ENCODE measurements around the gene NBEA.

Gene NBEA

DNA sequence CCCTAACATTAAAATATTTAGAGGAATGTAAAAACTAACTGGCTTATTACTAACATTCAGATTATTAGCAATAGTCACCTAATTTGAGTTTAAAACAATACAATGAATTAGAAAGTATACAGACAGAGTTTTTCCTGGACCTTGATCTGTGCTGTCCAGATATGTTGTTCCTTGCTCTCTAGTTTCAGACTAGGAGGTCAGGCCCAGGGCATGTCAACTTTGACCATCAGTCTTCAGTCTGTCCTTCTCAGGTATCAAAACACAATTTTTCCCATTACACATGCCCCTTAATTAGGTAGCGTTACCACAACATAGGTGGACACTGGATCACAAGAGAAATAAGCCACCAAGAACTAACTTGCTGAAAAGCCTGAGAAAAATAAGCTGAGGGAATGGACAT, 337.4 kb downstream of the NBEA start:
- no peaks in the 10 kb centered on the region for H3K9me3 ChIP-seq (ENCODE audit: control insufficient read depth, low read length)
- H3K36me3 ChIP-seq (ENCODE audit: control insufficient read depth, insufficient read depth, low read length): no peaks in the 10 kb centered on the region
- H3K27ac ChIP-seq (ENCODE audit: low read depth, low read length, severe bottlenecking): no peak overlapping the region
- H3K4me1 ChIP-seq (ENCODE audit: control insufficient read depth, insufficient read depth, low read length, poor library complexity, severe bottlenecking): no peaks in the 10 kb centered on the region
- no peak overlapping the region for H3K4me3 ChIP-seq (ENCODE audit: extremely low read depth, insufficient read depth, low read length, poor library complexity, severe bottlenecking)
- WGBS, 2 experiments (ENCODE audit: insufficient coverage in 2 of 2): 67% methylated on average over 1 of the region's 1 CpG; no CpG with 5 or more reads in 1 of the 2 experiments

DNA sequence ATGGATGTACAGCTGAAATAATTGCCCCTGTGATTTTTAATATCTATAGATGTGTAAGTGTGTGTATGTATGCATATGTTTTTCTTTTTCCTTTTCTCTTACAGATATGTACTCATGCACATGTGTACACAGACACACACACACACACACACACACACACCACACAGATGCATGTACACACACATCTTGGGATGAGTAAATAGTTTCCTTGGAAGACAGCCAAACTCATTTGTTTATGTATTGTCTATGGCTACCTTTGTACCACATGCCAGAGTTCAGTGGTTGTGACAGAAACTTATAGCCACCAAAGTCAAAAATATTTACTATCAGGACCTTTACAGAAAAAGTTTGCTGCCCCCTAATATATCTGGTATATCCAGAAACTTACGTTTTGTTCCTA, 341.8 kb downstream of the NBEA start:
- Histone ChIP-seq H3K4me3 (ENCODE audit: extremely low read depth, insufficient read depth, low read length, poor library complexity, severe bottlenecking) (no peak overlapping the region), H3K36me3 (ENCODE audit: control insufficient read depth, insufficient read depth, low read length) (no peaks in the 10 kb centered on the region), H3K4me1 (ENCODE audit: control insufficient read depth, insufficient read depth, low read length, poor library complexity, severe bottlenecking) (no peaks in the 10 kb centered on the region), H3K27ac (ENCODE audit: low read depth, low read length, severe bottlenecking) (no peak overlapping the region), H3K9me3 (ENCODE audit: control insufficient read depth, low read length) (no peaks in the 10 kb centered on the region)
- WGBS, 2 experiments (ENCODE audit: insufficient coverage in 2 of 2): no CpG with 5 or more reads among the region's 1 CpG

DNA sequence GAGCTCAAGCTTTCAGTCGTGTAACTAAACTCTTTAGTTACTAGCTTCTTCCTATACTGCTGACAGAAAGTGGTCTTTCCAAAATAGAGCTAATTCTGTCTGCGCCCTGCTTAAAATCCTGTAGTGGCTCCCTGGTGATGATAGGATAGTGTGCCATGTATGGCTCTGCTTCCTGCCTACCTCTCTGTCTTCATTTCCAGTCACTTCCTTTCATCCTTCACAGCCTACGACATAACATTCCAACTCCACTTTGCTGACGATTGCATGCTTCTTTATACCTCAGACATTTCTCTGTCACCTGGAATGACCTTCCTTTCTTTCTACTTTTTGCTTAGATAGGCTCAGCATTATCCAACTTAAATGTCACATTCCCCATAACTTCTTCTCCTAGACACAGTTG, 343.6 kb downstream of the NBEA start:
- Histone ChIP-seq H3K27ac (ENCODE audit: low read depth, low read length, severe bottlenecking) (no peak overlapping the region), H3K4me3 (ENCODE audit: extremely low read depth, insufficient read depth, low read length, poor library complexity, severe bottlenecking) (no peak overlapping the region), H3K36me3 (ENCODE audit: control insufficient read depth, insufficient read depth, low read length) (no peaks in the 10 kb centered on the region), H3K4me1 (ENCODE audit: control insufficient read depth, insufficient read depth, low read length, poor library complexity, severe bottlenecking) (no peaks in the 10 kb centered on the region), H3K9me3 (ENCODE audit: control insufficient read depth, low read length) (no peaks in the 10 kb centered on the region)
- WGBS, 2 experiments (ENCODE audit: insufficient coverage in 2 of 2): 73 to 93% methylated on average over 2 to 3 of the region's 4 CpGs

DNA sequence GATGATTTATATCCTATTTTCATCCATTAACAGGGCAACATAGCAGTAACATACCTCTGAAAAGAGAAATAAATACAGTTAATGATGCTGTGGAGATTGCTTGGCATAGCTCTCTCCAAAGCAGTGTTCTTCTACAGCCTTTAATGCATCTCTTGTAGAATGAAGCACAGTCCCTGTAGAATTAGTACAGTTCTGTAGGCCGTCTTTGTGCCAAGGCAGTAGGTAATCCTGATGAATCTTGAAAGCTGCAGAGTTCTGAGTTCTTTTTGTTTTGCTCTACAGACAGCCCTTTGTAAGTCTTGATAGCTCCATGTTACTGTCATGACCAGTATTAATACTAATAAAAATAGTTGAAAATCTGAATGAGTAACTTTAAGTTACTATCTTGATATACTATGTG, 350.3 kb downstream of the NBEA start:
- no peak overlapping the region for H3K4me3 ChIP-seq (ENCODE audit: extremely low read depth, insufficient read depth, low read length, poor library complexity, severe bottlenecking)
- H3K9me3 ChIP-seq (ENCODE audit: control insufficient read depth, low read length): no peaks in the 10 kb centered on the region
- no peak overlapping the region for H3K27ac ChIP-seq (ENCODE audit: low read depth, low read length, severe bottlenecking)
- 75 to 100% methylated on average over 1 of the region's 1 CpG for WGBS, 2 experiments (ENCODE audit: insufficient coverage in 2 of 2)
- no peaks in the 10 kb centered on the region for H3K36me3 ChIP-seq (ENCODE audit: control insufficient read depth, insufficient read depth, low read length)
- no peaks in the 10 kb centered on the region for H3K4me1 ChIP-seq (ENCODE audit: control insufficient read depth, insufficient read depth, low read length, poor library complexity, severe bottlenecking)

DNA sequence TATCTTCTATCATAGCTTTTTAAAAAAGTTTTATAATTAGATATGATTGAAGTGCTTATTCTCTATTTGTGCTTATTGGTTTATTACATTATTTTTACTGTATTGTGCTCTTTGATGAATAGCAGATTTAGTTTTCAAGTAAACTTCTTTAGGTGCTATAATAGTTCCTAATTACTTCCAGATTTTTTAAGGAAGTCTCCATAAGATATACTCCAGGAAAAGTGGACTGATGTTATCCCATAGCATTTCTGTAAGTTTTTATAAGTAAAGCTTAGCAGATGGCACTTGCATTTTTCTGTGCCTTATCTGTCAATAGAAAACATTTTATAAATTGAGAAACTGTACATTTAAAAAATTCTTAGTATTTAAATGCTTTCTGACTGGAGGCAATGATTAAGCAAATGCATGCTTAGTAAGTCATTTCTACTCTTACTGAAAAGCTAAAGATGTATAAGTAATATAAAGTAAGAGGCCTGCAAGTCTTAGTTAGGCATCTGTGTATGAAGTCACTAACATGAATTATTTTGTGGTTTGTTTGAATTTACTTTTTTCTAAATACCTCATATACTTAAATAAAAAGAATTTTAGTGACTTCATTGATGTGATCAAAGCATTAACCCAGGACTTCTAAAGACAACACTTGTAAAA, 351.6 kb downstream of the NBEA start:
- H3K36me3 ChIP-seq (ENCODE audit: control insufficient read depth, insufficient read depth, low read length): no peaks in the 10 kb centered on the region
- no peak overlapping the region for H3K27ac ChIP-seq (ENCODE audit: low read depth, low read length, severe bottlenecking)
- no peak overlapping the region for H3K4me3 ChIP-seq (ENCODE audit: extremely low read depth, insufficient read depth, low read length, poor library complexity, severe bottlenecking)
- no peaks in the 10 kb centered on the region for H3K9me3 ChIP-seq (ENCODE audit: control insufficient read depth, low read length)
- no peaks in the 10 kb centered on the region for H3K4me1 ChIP-seq (ENCODE audit: control insufficient read depth, insufficient read depth, low read length, poor library complexity, severe bottlenecking)

DNA sequence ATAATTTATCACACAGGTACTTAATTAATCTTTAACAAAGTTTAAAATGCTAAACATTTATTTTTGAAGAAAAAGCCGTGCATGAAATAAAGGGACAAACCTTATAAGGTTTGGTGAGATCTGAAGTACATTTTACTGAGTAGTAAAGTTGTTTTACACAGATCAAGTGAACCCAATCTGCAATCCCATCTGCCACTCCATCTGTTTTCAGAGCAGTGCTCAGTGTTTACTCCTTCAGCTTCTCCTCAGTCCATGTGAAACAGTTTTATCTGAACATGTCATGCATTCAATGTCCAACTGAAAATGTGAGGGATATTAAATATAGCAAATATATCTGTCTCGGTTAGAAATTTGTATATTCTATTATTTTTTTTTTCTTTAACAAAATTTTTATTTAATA, 367.6 kb downstream of the NBEA start:
- no CpG with 5 or more reads among the region's 2 CpGs for WGBS, 2 experiments (ENCODE audit: insufficient coverage in 2 of 2)
- H3K27ac ChIP-seq (ENCODE audit: low read depth, low read length, severe bottlenecking): no peak overlapping the region
- no peak overlapping the region for H3K4me3 ChIP-seq (ENCODE audit: extremely low read depth, insufficient read depth, low read length, poor library complexity, severe bottlenecking)

DNA sequence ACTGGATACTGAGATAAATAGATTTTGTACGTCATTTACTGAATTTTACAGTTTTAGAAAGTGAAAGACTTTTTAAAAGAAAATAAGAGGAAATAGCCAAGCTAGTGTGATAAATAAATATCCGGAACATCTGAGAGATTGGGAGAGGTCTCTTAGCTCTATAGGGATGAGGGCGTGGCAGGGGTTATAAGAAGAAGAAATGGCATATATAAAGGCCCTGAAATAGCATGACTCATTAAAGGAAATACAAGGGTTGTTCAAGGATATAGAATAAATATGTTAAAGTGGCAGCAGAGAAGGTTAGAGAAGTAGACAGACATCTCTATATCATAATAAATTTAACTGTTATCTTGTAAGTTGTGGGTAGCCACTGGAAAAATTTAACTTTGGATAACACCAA, 390.1 kb downstream of the NBEA start:
- Histone ChIP-seq H3K27ac (ENCODE audit: low read depth, low read length, severe bottlenecking) (no peak overlapping the region), H3K9me3 (ENCODE audit: control insufficient read depth, low read length) (no peaks in the 10 kb centered on the region), H3K4me1 (ENCODE audit: control insufficient read depth, insufficient read depth, low read length, poor library complexity, severe bottlenecking) (no peaks in the 10 kb centered on the region), H3K4me3 (ENCODE audit: extremely low read depth, insufficient read depth, low read length, poor library complexity, severe bottlenecking) (no peak overlapping the region), H3K36me3 (ENCODE audit: control insufficient read depth, insufficient read depth, low read length) (no peaks in the 10 kb centered on the region)
- WGBS, 2 experiments (ENCODE audit: insufficient coverage in 2 of 2): 83 to 100% methylated on average over 3 of the region's 3 CpGs

More for the DNA sequence above, 367.6 kb downstream of the NBEA start:
- no peaks in the 10 kb centered on the region for H3K36me3 ChIP-seq (ENCODE audit: control insufficient read depth, insufficient read depth, low read length)
- no peaks in the 10 kb centered on the region for H3K4me1 ChIP-seq (ENCODE audit: control insufficient read depth, insufficient read depth, low read length, poor library complexity, severe bottlenecking)
- H3K9me3 ChIP-seq (ENCODE audit: control insufficient read depth, low read length): no peaks in the 10 kb centered on the region

DNA sequence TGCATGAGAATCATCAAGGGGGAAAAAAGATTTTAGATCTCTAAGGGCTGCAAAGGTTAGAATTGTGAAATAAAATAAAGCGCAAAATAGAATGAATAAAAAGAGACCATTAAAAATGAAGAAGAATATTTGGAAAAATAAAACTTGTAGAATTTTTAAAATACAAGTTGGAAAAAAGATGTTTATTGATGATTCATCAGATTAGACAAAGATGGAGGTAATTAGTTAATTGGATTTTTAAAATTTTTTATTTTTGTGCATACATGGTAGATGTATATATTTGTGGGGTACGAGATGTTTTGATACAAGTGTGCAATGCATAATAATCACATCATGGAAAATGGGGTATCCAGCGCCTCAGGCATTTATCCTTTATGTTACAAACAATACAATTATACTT, 391.1 kb downstream of the NBEA start:
- Histone ChIP-seq H3K4me1 (ENCODE audit: control insufficient read depth, insufficient read depth, low read length, poor library complexity, severe bottlenecking) (no peaks in the 10 kb centered on the region), H3K9me3 (ENCODE audit: control insufficient read depth, low read length) (no peaks in the 10 kb centered on the region), H3K36me3 (ENCODE audit: control insufficient read depth, insufficient read depth, low read length) (no peaks in the 10 kb centered on the region), H3K4me3 (ENCODE audit: extremely low read depth, insufficient read depth, low read length, poor library complexity, severe bottlenecking) (no peak overlapping the region), H3K27ac (ENCODE audit: low read depth, low read length, severe bottlenecking) (no peak overlapping the region)
- WGBS, 2 experiments (ENCODE audit: insufficient coverage in 2 of 2): 94% methylated on average over 1 of the region's 3 CpGs; no CpG with 5 or more reads in 1 of the 2 experiments

DNA sequence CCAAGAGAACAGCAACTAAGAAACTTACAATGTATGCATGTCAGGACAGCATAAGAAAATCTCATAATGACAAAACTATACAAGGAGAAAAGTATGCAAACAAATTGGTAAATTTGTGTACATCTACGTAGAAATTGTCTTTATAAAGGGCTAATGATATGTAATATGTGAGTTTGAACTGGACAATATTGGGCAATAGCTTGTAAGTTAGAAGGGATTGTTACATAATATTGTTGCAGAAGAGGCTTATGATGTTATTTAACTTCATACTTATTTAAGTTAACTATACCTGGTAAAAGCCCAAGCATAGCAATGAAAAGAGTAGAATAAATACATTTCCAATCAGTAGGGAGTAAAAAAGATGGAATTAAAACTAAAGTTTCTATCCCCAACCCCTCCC, 400.4 kb downstream of the NBEA start:
- Histone ChIP-seq H3K9me3 (ENCODE audit: control insufficient read depth, low read length) (no peaks in the 10 kb centered on the region), H3K4me3 (ENCODE audit: extremely low read depth, insufficient read depth, low read length, poor library complexity, severe bottlenecking) (no peak overlapping the region), H3K27ac (ENCODE audit: low read depth, low read length, severe bottlenecking) (no peak overlapping the region), H3K36me3 (ENCODE audit: control insufficient read depth, insufficient read depth, low read length) (no peaks in the 10 kb centered on the region), H3K4me1 (ENCODE audit: control insufficient read depth, insufficient read depth, low read length, poor library complexity, severe bottlenecking) (no peaks in the 10 kb centered on the region)
- 100% methylated on average over 1 of the region's 1 CpG; no CpG with 5 or more reads in 1 of the 2 experiments for WGBS, 2 experiments (ENCODE audit: insufficient coverage in 2 of 2)

DNA sequence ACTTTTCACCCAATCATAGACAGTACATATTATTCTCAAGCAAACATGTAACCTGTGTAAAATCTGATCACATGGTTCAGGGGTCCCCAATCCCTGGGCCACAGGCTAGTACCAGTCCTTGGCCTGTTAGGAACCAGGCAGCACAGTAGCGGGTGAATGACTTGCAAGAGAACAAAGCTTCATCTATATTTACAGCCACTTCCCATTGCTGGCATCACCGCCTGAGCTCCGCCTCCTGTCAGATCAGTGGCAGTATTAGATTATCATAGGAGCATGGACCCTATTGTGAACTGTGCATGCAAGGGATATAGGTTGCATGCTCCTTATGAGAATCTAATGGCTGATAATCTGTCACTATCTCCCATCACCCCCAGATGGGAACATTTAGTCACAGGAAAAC, 401.3 kb downstream of the NBEA start:
- no peak overlapping the region for H3K27ac ChIP-seq (ENCODE audit: low read depth, low read length, severe bottlenecking)

DNA sequence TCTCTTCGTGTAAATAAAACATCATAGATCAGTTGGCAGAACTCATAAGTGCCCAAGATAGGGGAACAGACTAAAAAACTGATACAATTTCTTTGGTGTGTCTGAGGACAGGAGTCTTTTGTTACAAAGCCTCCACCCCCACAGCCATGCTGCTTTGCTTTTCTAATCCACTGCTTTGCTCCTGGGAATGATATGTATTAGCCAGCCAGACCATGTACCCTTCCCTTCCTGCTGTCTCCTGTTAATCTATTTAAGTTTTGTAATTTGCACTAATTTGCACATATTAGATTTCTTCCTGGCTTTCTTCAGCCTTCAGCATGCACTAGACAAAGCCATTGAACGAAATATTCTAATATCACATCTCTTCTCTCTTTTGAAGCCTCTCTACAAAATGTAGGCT, 403.9 kb downstream of the NBEA start:
- Histone ChIP-seq H3K4me3 (ENCODE audit: extremely low read depth, insufficient read depth, low read length, poor library complexity, severe bottlenecking) (no peak overlapping the region), H3K27ac (ENCODE audit: low read depth, low read length, severe bottlenecking) (no peak overlapping the region), H3K4me1 (ENCODE audit: control insufficient read depth, insufficient read depth, low read length, poor library complexity, severe bottlenecking) (no peaks in the 10 kb centered on the region), H3K9me3 (ENCODE audit: control insufficient read depth, low read length) (no peaks in the 10 kb centered on the region), H3K36me3 (ENCODE audit: control insufficient read depth, insufficient read depth, low read length) (no peaks in the 10 kb centered on the region)
- WGBS, 2 experiments (ENCODE audit: insufficient coverage in 2 of 2): 100% methylated on average over 1 of the region's 2 CpGs; no CpG with 5 or more reads in 1 of the 2 experiments

More for the DNA sequence above, 401.3 kb downstream of the NBEA start:
- H3K4me3 ChIP-seq (ENCODE audit: extremely low read depth, insufficient read depth, low read length, poor library complexity, severe bottlenecking): no peak overlapping the region
- 100% methylated on average over 1 of the region's 3 CpGs for WGBS, 2 experiments (ENCODE audit: insufficient coverage in 2 of 2)
- H3K9me3 ChIP-seq (ENCODE audit: control insufficient read depth, low read length): no peaks in the 10 kb centered on the region
- no peaks in the 10 kb centered on the region for H3K36me3 ChIP-seq (ENCODE audit: control insufficient read depth, insufficient read depth, low read length)
- H3K4me1 ChIP-seq (ENCODE audit: control insufficient read depth, insufficient read depth, low read length, poor library complexity, severe bottlenecking): no peaks in the 10 kb centered on the region
